ENCODE measurements around the gene DESI1. TPM values are rescaled to one million over a fixed set of nuclear protein-coding genes. Genes with fewer than 3 reads are reported as not detected.

Gene DESI1
- total and polyA plus RNA-seq, 4 donors = 28.4 to 64.1 (median 46.3) TPM

GRCh38 chr22:41619979-41620588 is 759 bp downstream of the DESI1 start:
- Histone ChIP-seq H3K4me3 (ENCODE audit: low read depth, low read length) (peak overlapping the region; percentile 99), H3K27me3 (ENCODE audit: control insufficient read depth, insufficient read depth, low read length) (no peaks in the 10 kb centered on the region), H3K27ac (ENCODE audit: low read depth, low read length) (peak overlapping the region; percentile 70), H3K9me3 (ENCODE audit: control insufficient read depth, insufficient read depth, low read length) (no peaks in the 10 kb centered on the region), H3K36me3 (ENCODE audit: control insufficient read depth, insufficient read depth, low read length) (peaks cover 23% of the 10 kb centered on the region), H3K4me1 (ENCODE audit: control insufficient read depth, insufficient read depth, low read length) (peaks cover 8% of the 10 kb centered on the region)
- peak in 1 of 6 donors; percentile 29 for DNase-seq (ENCODE audit: low read depth in 4 of 6, low spot score in 6 of 6)
- whole genome bisulfite sequencing (ENCODE audit: insufficient coverage) = under 1% methylated on average over 22 of the region's 24 CpGs

- no peak overlapping the region for H3K27ac ChIP-seq (ENCODE audit: low read depth, low read length)
- H3K9me3 ChIP-seq (ENCODE audit: control insufficient read depth, insufficient read depth, low read length) = no peaks in the 10 kb centered on the region
- H3K4me3 ChIP-seq (ENCODE audit: low read depth, low read length) = no peak overlapping the region
- 88% methylated on average over 1 of the region's 2 CpGs for WGBS (ENCODE audit: insufficient coverage)
- no peaks in the 10 kb centered on the region for H3K4me1 ChIP-seq (ENCODE audit: control insufficient read depth, insufficient read depth, low read length)
- H3K27me3 ChIP-seq (ENCODE audit: control insufficient read depth, insufficient read depth, low read length) = no peaks in the 10 kb centered on the region
- DNase-seq (ENCODE audit: low read depth in 4 of 6, low spot score in 6 of 6) = no peak
- peaks cover 12% of the 10 kb centered on the region for H3K36me3 ChIP-seq (ENCODE audit: control insufficient read depth, insufficient read depth, low read length)
Measured at GRCh38 chr22:41613456-41613855, 7.4 kb downstream of the DESI1 start.

DNA sequence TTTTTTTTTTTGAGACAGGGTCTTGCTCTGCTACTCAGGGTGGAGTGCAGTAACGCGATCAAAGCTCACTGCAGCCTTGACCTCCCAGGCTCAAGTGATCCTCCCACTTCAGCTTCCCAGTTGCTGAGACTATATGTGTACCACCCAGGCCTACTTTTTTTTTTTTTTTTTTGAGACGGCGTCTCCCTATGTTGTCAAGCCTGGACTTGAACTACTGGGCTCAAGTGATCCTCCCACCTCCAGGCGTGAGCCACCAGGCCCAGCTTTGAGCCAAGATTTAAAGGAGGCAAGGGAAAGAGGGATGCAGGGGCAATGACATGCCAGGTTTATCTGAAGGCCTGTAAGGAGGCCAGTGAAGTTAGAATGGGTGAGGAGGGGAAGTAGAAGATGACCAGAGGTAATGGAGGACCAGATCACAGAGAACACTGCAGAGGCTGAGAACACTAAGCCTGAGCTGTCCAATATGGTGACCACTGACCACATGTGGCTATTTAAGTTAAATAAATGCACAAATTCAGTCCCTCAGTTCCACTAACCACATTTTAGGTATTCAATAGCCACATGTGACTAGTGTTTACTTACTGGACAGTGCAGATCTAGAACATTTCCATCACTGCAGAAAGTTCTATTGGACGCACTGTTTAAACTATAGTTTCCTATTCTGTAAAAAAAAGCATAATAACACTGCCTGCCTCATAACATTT is 8.1 kb downstream of the DESI1 start:
- Histone ChIP-seq H3K9me3 (ENCODE audit: control insufficient read depth, insufficient read depth, low read length) (no peaks in the 10 kb centered on the region), H3K27me3 (ENCODE audit: control insufficient read depth, insufficient read depth, low read length) (no peaks in the 10 kb centered on the region), H3K27ac (ENCODE audit: low read depth, low read length) (no peak overlapping the region), H3K4me1 (ENCODE audit: control insufficient read depth, insufficient read depth, low read length) (no peaks in the 10 kb centered on the region), H3K4me3 (ENCODE audit: low read depth, low read length) (no peak overlapping the region), H3K36me3 (ENCODE audit: control insufficient read depth, insufficient read depth, low read length) (peaks cover 14% of the 10 kb centered on the region)
- WGBS (ENCODE audit: insufficient coverage) = 96% methylated on average over 4 of the region's 6 CpGs
- no peak for DNase-seq (ENCODE audit: low read depth in 4 of 6, low spot score in 6 of 6)

DNA sequence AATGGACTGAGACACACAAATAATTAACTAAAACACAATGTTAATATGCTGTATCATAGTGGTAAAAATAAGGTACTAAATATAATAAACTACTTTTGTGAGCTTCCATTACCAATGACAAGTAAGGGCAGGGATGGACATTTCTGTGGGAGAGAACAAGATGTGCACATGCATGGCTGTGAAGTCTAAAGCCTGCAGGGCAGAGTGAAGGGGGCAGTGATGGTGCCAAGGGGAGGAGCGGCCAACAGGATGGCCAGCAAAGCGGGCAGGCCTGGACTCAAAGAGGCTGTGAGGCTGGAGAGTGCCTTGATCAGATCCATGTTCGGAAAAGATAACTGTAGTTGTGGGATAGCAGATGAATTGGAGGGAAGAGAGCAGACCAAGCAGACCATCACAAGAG is 12.5 kb downstream of the DESI1 start:
- peaks cover 27% of the 10 kb centered on the region for H3K36me3 ChIP-seq (ENCODE audit: control insufficient read depth, insufficient read depth, low read length)
- no peak for DNase-seq (ENCODE audit: low read depth in 4 of 6, low spot score in 6 of 6)
- 97% methylated on average over 2 of the region's 3 CpGs for WGBS (ENCODE audit: insufficient coverage)
- H3K4me1 ChIP-seq (ENCODE audit: control insufficient read depth, insufficient read depth, low read length) = no peaks in the 10 kb centered on the region
- H3K4me3 ChIP-seq (ENCODE audit: low read depth, low read length) = no peak overlapping the region
- no peaks in the 10 kb centered on the region for H3K27me3 ChIP-seq (ENCODE audit: control insufficient read depth, insufficient read depth, low read length)
- no peaks in the 10 kb centered on the region for H3K9me3 ChIP-seq (ENCODE audit: control insufficient read depth, insufficient read depth, low read length)
- H3K27ac ChIP-seq (ENCODE audit: low read depth, low read length) = no peak overlapping the region

DNA sequence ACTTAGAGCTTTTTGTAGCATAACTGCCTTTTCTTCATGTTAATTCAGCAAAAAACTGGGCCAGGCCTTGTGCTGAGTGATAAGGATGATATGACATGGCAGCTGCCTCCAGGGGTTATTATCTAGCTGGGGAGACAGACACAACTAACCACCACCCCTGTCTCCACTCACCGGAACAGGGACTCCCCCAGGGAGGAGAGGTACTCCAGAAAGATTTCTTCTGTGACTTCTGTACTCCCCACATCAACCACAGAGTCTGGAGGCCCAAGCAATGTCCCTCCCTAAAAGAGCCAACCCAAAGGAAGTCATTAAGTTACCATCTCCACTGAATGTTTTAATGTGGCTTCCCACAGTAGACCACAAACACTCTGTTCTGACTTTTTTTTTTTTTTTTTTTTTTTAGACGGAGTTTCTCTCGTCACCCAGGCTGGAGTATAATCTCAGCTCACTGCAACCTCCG is 16.9 kb downstream of the DESI1 start:
- H3K27ac ChIP-seq (ENCODE audit: low read depth, low read length) = no peak overlapping the region
- DNase-seq (ENCODE audit: low read depth in 4 of 6, low spot score in 6 of 6) = no peak
- 100% methylated on average over 1 of the region's 4 CpGs for WGBS (ENCODE audit: insufficient coverage)
- H3K36me3 ChIP-seq (ENCODE audit: control insufficient read depth, insufficient read depth, low read length) = peaks cover 49% of the 10 kb centered on the region
- H3K4me1 ChIP-seq (ENCODE audit: control insufficient read depth, insufficient read depth, low read length) = no peaks in the 10 kb centered on the region
- no peaks in the 10 kb centered on the region for H3K9me3 ChIP-seq (ENCODE audit: control insufficient read depth, insufficient read depth, low read length)
- no peak overlapping the region for H3K4me3 ChIP-seq (ENCODE audit: low read depth, low read length)
- H3K27me3 ChIP-seq (ENCODE audit: control insufficient read depth, insufficient read depth, low read length) = no peaks in the 10 kb centered on the region

DNA sequence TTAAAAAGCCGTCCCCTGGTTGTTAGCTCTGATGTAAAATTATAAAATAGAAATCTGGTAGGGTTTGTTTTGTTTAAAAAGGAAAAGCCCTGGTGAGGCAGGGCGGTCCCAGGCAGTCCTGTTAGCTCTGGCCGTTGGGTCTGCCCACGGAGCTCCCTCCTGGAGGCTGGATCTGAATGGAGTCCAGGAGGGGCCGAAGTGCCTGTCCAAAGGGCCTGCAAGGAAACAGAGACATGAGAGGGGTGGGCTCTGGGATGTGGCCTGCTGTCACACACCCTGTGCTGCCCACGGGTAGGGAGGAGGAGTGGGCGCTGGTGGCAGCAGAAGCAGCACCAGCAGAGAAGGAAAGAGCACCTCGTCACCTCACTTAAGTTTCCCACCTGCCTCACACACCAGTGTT is 19.9 kb downstream of the DESI1 start:
- Histone ChIP-seq H3K4me3 (ENCODE audit: low read depth, low read length) (no peak overlapping the region), H3K27ac (ENCODE audit: low read depth, low read length) (no peak overlapping the region), H3K9me3 (ENCODE audit: control insufficient read depth, insufficient read depth, low read length) (no peaks in the 10 kb centered on the region), H3K27me3 (ENCODE audit: control insufficient read depth, insufficient read depth, low read length) (no peaks in the 10 kb centered on the region), H3K36me3 (ENCODE audit: control insufficient read depth, insufficient read depth, low read length) (peaks cover 41% of the 10 kb centered on the region), H3K4me1 (ENCODE audit: control insufficient read depth, insufficient read depth, low read length) (peaks cover 10% of the 10 kb centered on the region)
- WGBS (ENCODE audit: insufficient coverage) = 89% methylated on average over 6 of the region's 8 CpGs
- no peak for DNase-seq (ENCODE audit: low read depth in 4 of 6, low spot score in 6 of 6)

- Histone ChIP-seq H3K4me1 (ENCODE audit: control insufficient read depth, insufficient read depth, low read length) (peaks cover 10% of the 10 kb centered on the region), H3K4me3 (ENCODE audit: low read depth, low read length) (no peak overlapping the region), H3K27ac (ENCODE audit: low read depth, low read length) (no peak overlapping the region), H3K27me3 (ENCODE audit: control insufficient read depth, insufficient read depth, low read length) (no peaks in the 10 kb centered on the region), H3K9me3 (ENCODE audit: control insufficient read depth, insufficient read depth, low read length) (no peaks in the 10 kb centered on the region), H3K36me3 (ENCODE audit: control insufficient read depth, insufficient read depth, low read length) (peaks cover 38% of the 10 kb centered on the region)
- 78% methylated on average over 1 of the region's 8 CpGs for WGBS (ENCODE audit: insufficient coverage)
- peak in 1 of 6 donors; percentile 73 for DNase-seq (ENCODE audit: low read depth in 4 of 6, low spot score in 6 of 6)
Measured at GRCh38 chr22:41598891-41599635, 21.8 kb downstream of the DESI1 start.

DNA sequence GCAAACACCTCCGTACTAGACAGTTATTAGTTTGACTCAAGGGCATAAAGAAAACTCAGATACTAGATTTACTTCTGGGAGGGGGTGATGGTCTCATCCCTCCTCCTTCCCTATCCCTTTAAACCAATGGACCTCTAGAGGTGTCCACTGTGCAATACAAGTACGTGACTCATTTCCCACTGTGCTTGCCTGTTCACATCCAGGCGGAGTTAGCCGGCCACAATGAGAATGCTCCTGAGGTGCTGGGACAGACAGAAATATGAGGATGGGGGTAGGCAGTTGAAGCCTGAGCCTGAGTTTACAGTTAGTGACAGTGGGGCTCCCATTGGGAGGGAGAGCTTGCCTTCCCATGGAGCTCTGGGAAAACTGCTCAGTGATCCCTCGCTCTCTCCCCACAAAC is 22.8 kb downstream of the DESI1 start:
- H3K9me3 ChIP-seq (ENCODE audit: control insufficient read depth, insufficient read depth, low read length) = no peaks in the 10 kb centered on the region
- no peak overlapping the region for H3K27ac ChIP-seq (ENCODE audit: low read depth, low read length)
- no peak overlapping the region for H3K4me3 ChIP-seq (ENCODE audit: low read depth, low read length)
- H3K27me3 ChIP-seq (ENCODE audit: control insufficient read depth, insufficient read depth, low read length) = no peaks in the 10 kb centered on the region
- peaks cover 36% of the 10 kb centered on the region for H3K36me3 ChIP-seq (ENCODE audit: control insufficient read depth, insufficient read depth, low read length)
- WGBS (ENCODE audit: insufficient coverage) = 83% methylated on average over 2 of the region's 5 CpGs
- no peak for DNase-seq (ENCODE audit: low read depth in 4 of 6, low spot score in 6 of 6)
- peaks cover 10% of the 10 kb centered on the region for H3K4me1 ChIP-seq (ENCODE audit: control insufficient read depth, insufficient read depth, low read length)

GRCh38 chr22:41597635-41597953 is 23.2 kb downstream of the DESI1 start:
- no peaks in the 10 kb centered on the region for H3K27me3 ChIP-seq (ENCODE audit: control insufficient read depth, insufficient read depth, low read length)
- peaks cover 32% of the 10 kb centered on the region for H3K36me3 ChIP-seq (ENCODE audit: control insufficient read depth, insufficient read depth, low read length)
- no peak for DNase-seq (ENCODE audit: low read depth in 4 of 6, low spot score in 6 of 6)
- peaks cover 10% of the 10 kb centered on the region for H3K4me1 ChIP-seq (ENCODE audit: control insufficient read depth, insufficient read depth, low read length)
- peak overlapping the region; percentile 21 for H3K27ac ChIP-seq (ENCODE audit: low read depth, low read length)
- no peak overlapping the region for H3K4me3 ChIP-seq (ENCODE audit: low read depth, low read length)
- WGBS (ENCODE audit: insufficient coverage) = 93% methylated on average over 2 of the region's 2 CpGs
- H3K9me3 ChIP-seq (ENCODE audit: control insufficient read depth, insufficient read depth, low read length) = no peaks in the 10 kb centered on the region
